Fibroblast of lung (primary cell): Measurements from ENCODE around the gene STIMATE. TPM values are rescaled to one million over a fixed set of nuclear protein-coding genes. Genes with fewer than 3 reads are reported as not detected.

Source experiments
- DNase-seq, 2 donors: peaks; one replicate each; pipeline versions ENCODE4 v3.0.0 to v3.0.0-alpha.2; 2010; ENCODE audit warnings: low read depth in 2 of 2
- H2AFZ ChIP-seq: 2 replicates; pipeline ENCODE4 v1.5.1; 2012; ENCODE audit warnings: low read length, control low read depth, inconsistent platforms
- H3K27ac ChIP-seq: 2 replicates; pipeline ENCODE4 v1.5.1; 2011; ENCODE audit warnings: low read length, control low read depth; ENCODE audit not compliant: insufficient read depth
- H3K27me3 ChIP-seq: 2 replicates; pipeline ENCODE4 v1.5.1; 2011; ENCODE audit warnings: mild to moderate bottlenecking, low read length; ENCODE audit not compliant: control insufficient read depth, insufficient read depth
- H3K36me3 ChIP-seq: 2 replicates; pipeline ENCODE4 v1.5.1; 2011; ENCODE audit warnings: low read length; ENCODE audit not compliant: control insufficient read depth, insufficient read depth
- H3K4me1 ChIP-seq: 2 replicates; pipeline ENCODE4 v1.5.1; 2011; ENCODE audit warnings: low read length; ENCODE audit not compliant: control insufficient read depth, insufficient read depth; ENCODE audit errors: extremely low read depth
- H3K4me2 ChIP-seq: 2 replicates; pipeline ENCODE4 v1.5.1; 2011; ENCODE audit warnings: low read length, control low read depth; ENCODE audit not compliant: insufficient read depth; ENCODE audit errors: extremely low read depth
- H3K4me3 ChIP-seq, 4 experiments: fragments of 200-600 bp in 1 of 4; sonication (generic) in 1 of 4; replicated peaks in 1 of 4; 2 replicates each; pipeline ENCODE4 v1.5.1; 2011 to 2016; ENCODE audit warnings: low read length in 4 of 4, low read depth in 3 of 4, mild to moderate bottlenecking in 3 of 4, control low read depth in 2 of 4, inconsistent platforms in 1 of 4, mixed read lengths in 1 of 4; ENCODE audit not compliant: insufficient read depth in 1 of 4; ENCODE audit errors: control extremely low read depth in 1 of 4
- H3K79me2 ChIP-seq: 2 replicates; pipeline ENCODE4 v1.5.1; 2012; ENCODE audit warnings: mild to moderate bottlenecking, low read length, inconsistent platforms; ENCODE audit not compliant: control insufficient read depth, insufficient read depth
- H3K9ac ChIP-seq: 2 replicates; pipeline ENCODE4 v1.5.1; 2011; ENCODE audit warnings: mild to moderate bottlenecking, low read length, control low read depth; ENCODE audit not compliant: insufficient read depth
- H3K9me3 ChIP-seq: 2 replicates; pipeline ENCODE4 v1.5.1; 2012; ENCODE audit warnings: low read depth, low read length; ENCODE audit not compliant: control insufficient read depth, insufficient read depth
- H4K20me1 ChIP-seq: 2 replicates; pipeline ENCODE4 v1.5.1; 2011; ENCODE audit warnings: low read length; ENCODE audit not compliant: control insufficient read depth, insufficient read depth; ENCODE audit errors: extremely low read depth
- CTCF ChIP-seq, 2 donors: IDR thresholded peaks in 1 of 2; conservative IDR thresholded peaks in 1 of 2; 1 replicate in 1 of 2; 2 replicates in 1 of 2; pipeline ENCODE4 v1.5.1; 2011 to 2012; ENCODE audit warnings: low read length in 2 of 2, control low read depth in 1 of 2, inconsistent platforms in 1 of 2, low read depth in 1 of 2, mild to moderate bottlenecking in 1 of 2
- EZH2 ChIP-seq: IDR thresholded peaks from 2 replicates; pipeline ENCODE4 v1.5.1; 2012; ENCODE audit warnings: low read length, control low read depth, mild to moderate bottlenecking; ENCODE audit errors: missing control alignments
- polyA plus RNA-seq, 2 donors: library from polyadenylated mRNA; depleted of rRNA in 1 of 2; stranded (reverse) in 1 of 2; unstranded in 1 of 2; fragments of >200 nt; gene quantifications; 2 replicates each; pipeline ENCODE4 v1.2.1, GENCODE V29; 2011 to 2012; ENCODE audit warnings: missing spikeins in 1 of 2
- total RNA-seq: library from RNA; depleted of rRNA; stranded (reverse); fragments of >200 nt; gene quantifications from 2 replicates; pipeline ENCODE4 v1.2.1, GENCODE V29; 2014

Gene STIMATE
- total and polyA plus RNA-seq, 2 donors (not counting 1 experiment from before 2014, with no cell fraction given): 11.6 to 13.0 TPM

GRCh38 chr3:52849656-52850055 is 47.7 kb downstream of the STIMATE start:
- Histone ChIP-seq H3K79me2 (no peaks in the 10 kb centered on the region), H3K9me3 (no peaks in the 10 kb centered on the region), H3K4me3 (no peak overlapping the region), H3K27ac (no peak overlapping the region), H3K27me3 (no peaks in the 10 kb centered on the region), H3K4me1 (peaks cover 6% of the 10 kb centered on the region), H4K20me1 (no peaks in the 10 kb centered on the region), H3K36me3 (peaks cover 6% of the 10 kb centered on the region), H2AFZ (no peak overlapping the region), H3K9ac (no peak overlapping the region), H3K4me2 (no peak overlapping the region)
- DNase-seq: no peak
- TF ChIP-seq EZH2: no peak

- Histone ChIP-seq H3K4me3 (no peak overlapping the region), H3K27me3 (no peaks in the 10 kb centered on the region), H4K20me1 (no peaks in the 10 kb centered on the region), H3K27ac (no peak overlapping the region), H3K4me2 (no peak overlapping the region), H3K9ac (no peak overlapping the region), H3K79me2 (no peaks in the 10 kb centered on the region), H3K36me3 (peaks cover 6% of the 10 kb centered on the region), H3K9me3 (no peaks in the 10 kb centered on the region), H2AFZ (no peak overlapping the region), H3K4me1 (peaks cover 6% of the 10 kb centered on the region)
- peak; percentile 60 to 66 for DNase-seq
- TF ChIP-seq EZH2 (no peak), CTCF (conservative IDR thresholded peaks at IDR 0.05 in 1 of 2, IDR thresholded peaks at IDR 0.05 in 1 of 2; ENCODE audit: low read depth in 1 of 2, low read length in 2 of 2) (no peak)
Measured at GRCh38 chr3:52848617-52849016, 48.7 kb downstream of the STIMATE start.

GRCh38 chr3:52847726-52848125 is 49.6 kb downstream of the STIMATE start:
- Histone ChIP-seq H3K9me3 (no peaks in the 10 kb centered on the region), H3K36me3 (peaks cover 6% of the 10 kb centered on the region), H2AFZ (no peak overlapping the region), H3K4me3 (no peak overlapping the region), H4K20me1 (no peaks in the 10 kb centered on the region), H3K9ac (no peak overlapping the region), H3K27me3 (no peaks in the 10 kb centered on the region), H3K4me2 (no peak overlapping the region), H3K4me1 (peaks cover 6% of the 10 kb centered on the region), H3K79me2 (no peaks in the 10 kb centered on the region), H3K27ac (no peak overlapping the region)
- TF ChIP-seq EZH2: no peak
- no peak for TF ChIP-seq CTCF (conservative IDR thresholded peaks at IDR 0.05 in 1 of 2, IDR thresholded peaks at IDR 0.05 in 1 of 2; ENCODE audit: low read depth in 1 of 2, low read length in 2 of 2)
- no peak for DNase-seq
